GM21825 (cell line): ENCODE data around the gene NADK2.
A peak's percentile ranks its signal among the peaks of the same experiment; 100 is the strongest.

Experiments
- ATAC-seq: cut with Tn5 transposase; IDR thresholded peaks from one replicate; pipeline ENCODE4 v1.9.1; 2021; ENCODE audit warnings: mild to moderate bottlenecking, moderate library complexity; ENCODE audit not compliant: unreplicated experiment

Gene NADK2

DNA sequence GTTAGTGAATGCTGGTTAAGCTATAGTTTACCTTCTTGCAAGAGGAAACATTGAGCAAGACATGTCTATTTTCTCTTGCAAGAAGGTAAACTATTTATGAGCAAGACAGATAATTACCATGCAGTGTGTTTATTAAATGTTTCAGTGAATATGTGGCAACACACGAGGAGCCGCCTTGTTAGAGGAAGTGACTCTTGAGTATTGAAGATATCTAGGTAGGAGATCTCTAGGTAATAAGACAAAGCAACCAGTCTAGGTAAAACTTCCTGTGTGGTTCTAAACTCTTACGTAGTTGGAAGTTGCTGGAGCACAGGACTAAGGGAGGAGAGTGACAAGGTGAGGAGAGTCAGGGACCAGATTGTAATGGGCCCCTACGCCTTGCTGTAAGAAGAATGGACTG, 73.0 kb downstream of the NADK2 start:
- ATAC-seq: no peak

- no peak for ATAC-seq
Measured at GRCh38 chr5:36164461-36164860, 77.3 kb downstream of the NADK2 start.

- ATAC-seq: no peak
Measured at GRCh38 chr5:36162810-36163486, 78.8 kb downstream of the NADK2 start.

DNA sequence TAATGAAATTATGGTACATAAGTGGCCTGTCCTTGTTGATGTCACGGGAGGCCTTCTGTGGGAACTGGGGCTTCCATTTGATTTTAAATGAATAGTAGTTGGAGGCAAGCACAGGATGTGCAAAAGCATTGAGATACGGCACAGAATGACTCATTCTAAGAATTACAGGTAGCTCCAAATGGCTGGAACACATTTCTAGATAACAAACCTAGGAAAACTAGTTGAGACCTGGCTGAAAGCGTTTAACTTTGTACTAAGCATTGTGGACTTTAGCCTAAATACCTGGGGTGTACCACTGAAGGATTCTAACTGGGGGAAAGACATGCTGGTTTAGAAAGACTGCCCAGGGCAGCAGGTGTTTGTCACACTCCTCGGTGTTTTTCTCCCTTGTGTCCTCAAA, 80.4 kb downstream of the NADK2 start:
- ATAC-seq: no peak

DNA sequence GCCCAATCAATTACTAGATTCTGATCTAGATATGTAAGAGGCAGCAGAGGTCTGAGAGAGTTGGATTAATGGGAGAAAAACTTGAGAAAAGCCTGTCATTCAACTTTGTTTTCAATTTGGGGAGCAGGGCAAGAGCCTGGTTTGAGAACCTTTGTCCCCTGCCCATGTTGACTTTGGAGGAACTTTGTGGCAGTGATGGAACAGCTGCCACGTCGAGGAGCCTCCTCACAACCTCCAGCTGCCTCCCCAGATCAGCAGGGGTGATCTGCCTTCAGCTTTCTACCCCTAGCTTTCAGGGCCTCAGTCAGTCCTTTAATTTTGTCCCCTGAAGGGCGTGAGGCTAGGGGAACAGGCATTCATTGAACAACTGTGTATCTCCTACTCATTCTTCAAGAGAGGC, 81.1 kb downstream of the NADK2 start:
- ATAC-seq: no peak

GRCh38 chr5:36158144-36158543, 83.6 kb downstream of the NADK2 start:
- no peak for ATAC-seq

GRCh38 chr5:36156619-36157018, 85.1 kb downstream of the NADK2 start:
- ATAC-seq: no peak

DNA sequence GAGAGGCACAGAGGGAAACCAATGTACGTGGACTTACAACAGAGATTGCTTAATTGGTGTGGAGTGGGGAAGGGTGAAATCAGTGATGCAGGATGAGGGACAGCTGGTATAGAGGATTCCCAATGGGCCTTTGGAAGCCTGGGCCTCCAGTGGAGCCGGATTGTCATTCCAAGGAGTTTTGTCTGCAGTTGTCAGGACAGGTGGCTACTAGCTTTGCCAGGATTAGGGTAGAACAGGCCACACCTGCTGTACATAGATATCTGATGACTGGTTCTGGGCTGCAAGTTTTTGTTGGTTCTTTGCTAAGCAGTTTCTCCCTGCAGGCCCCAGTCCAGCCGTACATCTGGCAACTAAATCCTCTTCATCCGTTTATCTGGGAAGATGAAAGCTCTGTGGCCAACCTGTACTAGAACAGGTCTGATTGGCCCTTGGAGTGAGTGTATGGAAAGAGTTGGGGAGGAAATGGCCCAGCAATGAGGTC, 85.6 kb downstream of the NADK2 start:
- ATAC-seq: no peak

DNA sequence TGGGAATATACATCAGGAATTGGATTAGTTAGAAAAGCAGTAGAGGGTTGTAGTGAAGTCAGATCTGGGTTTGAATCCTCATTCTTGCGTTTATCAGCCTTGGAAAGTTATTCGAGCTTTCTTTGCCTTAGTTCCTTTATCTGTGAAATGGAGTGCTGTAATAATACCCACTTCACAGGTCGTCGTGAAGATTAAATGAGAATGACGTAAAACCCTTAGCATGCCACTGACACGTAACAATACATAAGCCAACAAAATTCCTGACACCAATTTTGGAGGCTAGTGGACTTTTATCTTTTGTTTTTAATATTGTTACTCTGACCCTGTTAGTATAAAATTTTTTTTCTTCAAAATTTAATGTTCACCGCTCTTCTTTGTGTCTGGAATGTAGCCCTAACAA, 86.4 kb downstream of the NADK2 start:
- ATAC-seq: no peak

- no peak for ATAC-seq
Measured at GRCh38 chr5:36153726-36154125, 88.0 kb downstream of the NADK2 start.

DNA sequence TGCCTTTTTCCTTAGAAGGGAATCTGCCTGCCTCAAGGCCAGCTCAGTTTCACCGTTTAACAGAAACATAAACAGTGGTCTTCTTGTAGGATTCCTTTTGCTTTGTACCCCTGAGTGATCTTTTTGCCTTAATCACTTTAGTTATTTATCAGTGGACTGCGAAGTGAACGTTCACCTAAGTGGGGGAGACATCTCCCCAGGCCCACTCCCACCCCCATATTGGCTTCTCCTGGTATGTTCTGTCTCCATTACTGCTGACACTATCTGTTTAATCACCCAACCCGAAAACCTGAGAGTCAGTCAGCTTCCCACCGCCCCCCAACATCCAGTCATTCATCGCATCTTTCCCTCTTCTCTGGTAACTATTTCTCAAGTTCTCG, 88.4 kb downstream of the NADK2 start:
- ATAC-seq: no peak

DNA sequence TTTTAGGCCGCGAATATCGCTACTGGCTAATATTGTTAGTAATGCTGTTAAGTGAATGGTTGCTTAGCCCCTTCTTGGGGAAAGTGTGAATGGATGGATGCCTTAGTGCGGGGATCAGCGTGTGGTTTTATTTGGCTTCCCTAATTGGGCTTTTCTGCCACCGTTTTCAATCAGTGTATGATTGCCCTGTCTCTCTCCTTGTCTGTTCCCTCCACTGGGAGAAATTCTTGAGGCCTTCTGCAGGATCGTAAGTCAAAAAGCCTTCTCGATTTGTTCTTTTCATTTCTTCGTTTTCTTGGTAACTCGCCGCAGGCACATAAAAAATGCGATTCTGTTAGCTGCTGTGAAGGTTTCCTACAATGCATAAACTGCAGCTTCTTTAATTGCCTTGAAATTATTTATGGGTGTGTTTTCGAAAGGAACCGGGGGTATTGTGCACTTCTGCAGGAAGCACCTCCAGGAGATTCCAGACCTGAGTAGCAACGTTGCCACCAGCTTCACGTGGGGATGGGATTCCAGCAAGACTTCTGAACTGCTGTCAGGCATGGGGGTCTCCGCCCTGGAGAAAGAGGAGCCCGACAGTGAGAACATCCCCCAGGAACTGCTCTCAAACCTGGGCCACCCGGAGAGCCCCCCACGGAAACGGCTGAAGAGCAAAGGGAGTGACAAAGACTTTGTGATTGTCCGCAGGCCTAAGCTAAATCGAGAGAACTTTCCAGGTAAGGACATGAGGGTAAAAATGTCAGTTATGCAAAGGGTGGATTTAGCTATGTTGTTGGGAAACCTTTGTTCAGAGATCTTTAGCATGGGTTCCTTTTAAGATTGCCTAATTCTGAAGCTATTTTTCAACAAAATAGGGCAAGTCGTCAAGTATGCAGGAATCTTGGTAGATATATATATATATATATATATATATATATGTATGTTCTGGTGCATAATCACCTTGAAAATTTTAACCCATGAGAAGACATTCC, 89.1 kb downstream of the NADK2 start:
- ATAC-seq: no peak

DNA sequence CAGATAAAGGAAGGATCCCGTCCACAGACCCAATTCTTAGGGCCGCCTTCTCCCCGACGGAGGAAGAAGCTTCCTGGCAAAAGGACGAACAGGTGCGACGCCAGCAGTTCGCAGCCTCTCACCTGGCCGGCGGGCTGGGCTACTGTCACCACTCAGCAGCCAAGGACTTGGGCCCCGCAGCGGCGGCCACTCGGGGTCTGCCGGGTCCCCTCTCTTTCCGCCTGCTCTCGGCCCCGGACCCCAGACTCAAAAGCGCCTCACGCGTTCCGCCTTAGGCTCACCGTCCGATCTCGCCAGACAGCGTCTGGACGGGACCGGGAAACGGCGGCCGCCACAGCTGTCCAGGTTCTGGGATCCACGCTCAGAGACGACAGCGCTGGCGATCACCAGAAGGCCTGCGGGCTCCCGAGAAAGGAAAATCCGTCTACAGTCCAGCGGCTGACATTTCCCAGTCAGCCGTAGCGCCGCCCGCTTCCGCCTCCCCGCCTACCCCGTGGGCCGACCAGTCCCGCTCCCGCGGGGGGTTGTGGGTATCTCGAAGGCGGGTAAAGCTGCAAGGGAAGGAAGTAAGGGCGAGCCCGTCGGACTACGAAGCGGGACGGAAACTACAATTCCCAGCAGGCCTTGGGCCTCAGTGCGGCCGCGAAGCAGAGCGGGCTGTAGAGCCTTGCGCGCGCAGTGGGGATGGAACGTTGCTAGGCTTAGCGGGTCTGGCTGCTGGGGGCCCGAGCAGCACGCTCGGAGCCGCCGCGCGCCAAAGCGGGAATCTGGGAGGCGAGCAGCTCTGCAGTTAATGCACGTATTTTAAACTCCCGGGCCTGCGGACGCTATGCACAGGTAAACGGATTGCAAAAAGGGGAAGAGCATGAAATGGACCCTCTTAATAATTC, 90.0 kb downstream of the NADK2 start, which contains the start of the genes LMBRD2 and SKP2:
LMBRD2 (minus strand) TSS at position 454 of the 890 bp plus-strand sequence. CDS start 8,538 bp downstream, outside the sequence.
SKP2 (plus strand) TSS at position 678 of the 890 bp plus-strand sequence; CDS start at position 830, 152 bp downstream.
- peak; percentile 98 for ATAC-seq

DNA sequence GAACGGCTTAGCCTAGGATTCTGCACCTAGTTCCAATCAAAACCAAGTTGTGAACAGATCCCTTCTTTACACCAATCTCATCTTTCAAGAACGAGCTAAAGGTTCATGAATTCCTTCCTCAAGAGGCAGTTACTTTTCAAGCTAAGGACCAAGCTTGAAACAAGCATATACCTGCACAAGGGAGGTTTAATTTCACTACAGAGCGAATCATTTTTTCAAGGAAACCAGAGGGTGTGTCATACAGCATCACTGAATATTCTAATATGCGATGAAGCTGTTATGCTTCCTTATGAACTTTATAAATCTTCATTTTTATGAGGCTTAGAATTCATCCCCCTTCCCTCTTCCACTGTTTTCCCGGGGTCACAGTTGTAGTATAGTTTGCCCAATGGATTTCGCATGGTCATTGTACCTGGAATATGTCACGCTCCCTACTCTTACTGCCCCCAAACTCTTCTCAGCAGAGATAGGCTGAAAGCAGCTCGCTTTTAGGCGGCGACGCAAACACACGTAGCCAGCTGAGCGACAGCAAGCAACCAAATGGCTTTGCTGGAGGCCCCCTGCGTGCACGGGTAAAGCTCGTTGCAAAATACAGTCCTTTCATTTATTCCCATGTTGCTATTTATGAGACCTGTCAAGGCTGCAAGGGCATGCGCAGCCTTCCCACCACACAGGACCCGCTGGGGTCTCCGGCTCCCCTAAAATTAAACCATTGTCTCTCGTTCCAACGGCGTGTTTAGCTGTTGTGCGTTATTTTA, 90.9 kb downstream of the NADK2 start:
- peak; percentile 30 for ATAC-seq

- ATAC-seq: no peak
Measured at GRCh38 chr5:36147681-36148080, 94.0 kb downstream of the NADK2 start.

DNA sequence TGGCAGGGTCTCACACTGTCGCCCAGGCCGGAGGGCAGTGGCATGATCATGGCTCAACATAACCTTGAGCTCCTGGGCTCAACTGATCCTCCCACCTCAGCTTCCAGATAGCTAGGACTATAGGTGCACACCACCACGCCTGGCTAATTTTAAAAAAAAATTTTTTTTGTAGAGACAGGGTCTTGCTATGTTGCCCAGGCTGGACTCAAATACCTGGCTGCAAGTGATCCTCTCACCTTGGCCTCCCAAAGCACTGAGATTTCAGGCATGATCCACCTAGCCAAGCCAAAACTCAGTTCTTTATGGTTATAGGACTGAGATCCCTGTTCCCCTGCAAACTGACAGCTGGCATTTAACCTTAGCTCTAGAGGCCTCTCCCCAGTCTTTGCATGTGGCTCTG, 95.3 kb downstream of the NADK2 start:
- no peak for ATAC-seq

GRCh38 chr5:36145311-36145710, 96.4 kb downstream of the NADK2 start:
- ATAC-seq: no peak
